GM12878 (cell line): Measurements from ENCODE around the gene FASN. TPM values are rescaled to one million over a fixed set of nuclear protein-coding genes. Genes with fewer than 3 reads are reported as not detected.

Experiments used
- ATAC-seq: fragments of 200-7000 bp; cut with Tn5 transposase; 3 replicates; pipeline ENCODE4 v1.9.1; 2020; ENCODE audit warnings: mild to moderate bottlenecking, moderate library complexity
- BruUV-seq: library from RNA; stranded (reverse); fragments of 400-500 nt; replicated peaks from 2 replicates; lab custom pipeline; 2021; lab: Mats Ljungman, UMichigan
- CTCF ChIA-PET: fragments of 300-600 bp; sonication (Branson Sonifier 250); formaldehyde crosslinking; extraction: SDS; loops from one replicate; lab custom pipeline; 2021; ENCODE audit warnings: inconsistent platforms; lab: Yijun Ruan, JAX
- POLR2A ChIA-PET: fragments of 350-600 bp; formaldehyde crosslinking; extraction: SDS; loops from one replicate; lab custom pipeline; 2021; ENCODE audit warnings: inconsistent platforms; lab: Charles Lee
- RAD21 ChIA-PET: fragments of 300-600 bp; sonication (Branson Sonifier 250); formaldehyde crosslinking; loops from one replicate; lab custom pipeline; 2023; ENCODE audit warnings: antibody characterized with exemption; ENCODE audit not compliant: unreplicated experiment; lab: Charles Lee
- SMC1A ChIA-PET: fragments of 300-600 bp; sonication (Branson Sonifier 250); formaldehyde crosslinking; loops from one replicate; lab custom pipeline; 2023; ENCODE audit not compliant: unreplicated experiment, uncharacterized antibody; lab: Charles Lee
- DNase-seq: peaks from one replicate; pipeline ENCODE4 v3.0.0-alpha.2; 2011; ENCODE audit warnings: low read depth, low spot score
- FAIRE-seq: peaks from 3 replicates; lab custom pipeline; 2011; peaks lifted over from hg19 to GRCh38; lab: Jason Lieb, UNC
- H2AFZ ChIP-seq: 2 replicates; pipeline ENCODE4 v1.6.0; 2011; ENCODE audit warnings: low read depth, low read length, control low read depth; ENCODE audit not compliant: control insufficient read depth
- H3K27ac ChIP-seq: 2 replicates; pipeline ENCODE4 v1.5.1; 2011; ENCODE audit warnings: control low read depth; ENCODE audit not compliant: control insufficient read depth, insufficient read depth
- H3K27me3 ChIP-seq, 2 experiments: replicated peaks in 1 of 2; 2 replicates each; pipeline versions ENCODE4 v1.6.0 to v1.6.1; 2011; ENCODE audit warnings: low read length in 1 of 2; ENCODE audit not compliant: control insufficient read depth in 2 of 2, insufficient read depth in 2 of 2
- H3K36me3 ChIP-seq, 2 experiments: 2 replicates each; pipeline ENCODE4 v1.5.1; 2011; ENCODE audit warnings: low read length in 1 of 2; ENCODE audit not compliant: control insufficient read depth in 2 of 2, insufficient read depth in 2 of 2
- H3K4me1 ChIP-seq: 2 replicates; pipeline ENCODE4 v1.6.1; 2011; ENCODE audit warnings: mild to moderate bottlenecking, low read length, moderate library complexity, mixed read lengths; ENCODE audit not compliant: control insufficient read depth, insufficient read depth
- H3K4me2 ChIP-seq: 2 replicates; pipeline ENCODE4 v1.6.0; 2011; ENCODE audit warnings: control low read depth; ENCODE audit not compliant: control insufficient read depth, insufficient read depth
- H3K4me3 ChIP-seq: fragments of 200-600 bp; sonication (generic); 2 replicates; pipeline ENCODE4 v1.5.1; 2016
- H3K79me2 ChIP-seq: 2 replicates; pipeline ENCODE4 v1.6.0; 2011; ENCODE audit warnings: low read length; ENCODE audit not compliant: control insufficient read depth, insufficient read depth
- H3K9ac ChIP-seq: 2 replicates; pipeline ENCODE4 v1.8.0; 2011; ENCODE audit warnings: low read length, control low read depth, mixed read lengths; ENCODE audit not compliant: control insufficient read depth, insufficient read depth
- H3K9me3 ChIP-seq: replicated peaks from 3 replicates; pipeline ENCODE4 v1.5.1; 2011; ENCODE audit warnings: mild to moderate bottlenecking, low read length; ENCODE audit not compliant: control insufficient read depth, insufficient read depth
- H4K20me1 ChIP-seq: 2 replicates; pipeline ENCODE4 v1.6.0; 2011; ENCODE audit not compliant: control insufficient read depth, insufficient read depth
- HDGF ChIP-seq: fragments of 450-650 bp; IDR thresholded peaks from 2 replicates; pipeline ENCODE4 v1.6.1; 2016; ENCODE audit warnings: antibody characterized with exemption
- IKZF1 ChIP-seq: fragments of 450-650 bp; conservative IDR thresholded peaks from 2 replicates; pipeline ENCODE4 v1.6.1; 2017; ENCODE audit warnings: antibody characterized with exemption, mild to moderate bottlenecking
- IRF4 ChIP-seq: IDR thresholded peaks from 2 replicates; pipeline ENCODE4 v1.6.1; 2011; ENCODE audit warnings: low read depth, low read length
- RCOR1 ChIP-seq: conservative IDR thresholded peaks from 2 replicates; pipeline ENCODE4 v1.6.1; 2012; ENCODE audit warnings: low read depth, low read length, improper control_type of control experiment
- REST ChIP-seq: IDR thresholded peaks from 2 replicates; pipeline ENCODE4 v1.6.1; 2012; ENCODE audit warnings: mild to moderate bottlenecking, low read depth, low read length
- SUZ12 ChIP-seq: fragments of 200-600 bp; sonication (generic); IDR thresholded peaks from one replicate; pipeline ENCODE4 v1.6.1; 2018; ENCODE audit warnings: antibody characterized with exemption, mild to moderate bottlenecking; ENCODE audit not compliant: unreplicated experiment
- WRNIP1 ChIP-seq: IDR thresholded peaks from 2 replicates; pipeline ENCODE4 v1.6.1; 2011; ENCODE audit warnings: low read depth, low read length, improper control_type of control experiment, borderline replicate concordance
- ZBED1 ChIP-seq: IDR thresholded peaks from 2 replicates; pipeline ENCODE4 v1.6.1; 2016; ENCODE audit warnings: borderline replicate concordance
- ZNF384 ChIP-seq: IDR thresholded peaks from 2 replicates; pipeline ENCODE4 v1.6.1; 2012; ENCODE audit warnings: low read depth, mild to moderate bottlenecking, low read length, improper control_type of control experiment, borderline replicate concordance
- WGBS: methylation state at CpG from one replicate; pipeline ENCODE4 v1.1.6; 2016; ENCODE audit warnings: low lambda C conversion rate; ENCODE audit not compliant: insufficient replicate concordance, insufficient coverage; ENCODE audit errors: missing lambda C conversion rate; 5-methylcytosine and 5-hydroxymethylcytosine counted together
- in situ Hi-C: fragments of 300-500 bp; cut with MboI; formaldehyde crosslinking; loops from 9 replicates; pipeline ENCODE4 v1.14.3; 2018; ENCODE audit warnings: mixed read lengths
- intact Hi-C: fragments of 100-400 bp; cut with micrococcal nuclease; formaldehyde crosslinking; loops from one replicate; pipeline ENCODE4 v1.14.2; 2022; ENCODE audit not compliant: unreplicated experiment
- polyA plus RNA-seq, 11 experiments: library from polyadenylated mRNA; depleted of rRNA in 4 of 11; unstranded in 6 of 11; stranded (reverse) in 5 of 11; fragments of >200 nt; fragmentation: Nextera tagmentation in 4 of 11; fragmentation: Illumina TruSeq in 1 of 11; extraction: Ambion mirVana in 4 of 11; extraction: Trizol in 1 of 11; gene quantifications; 1 replicate in 1 of 11; 2 replicates in 10 of 11; pipeline versions ENCODE4 v1.2.1 to v1.2.3, GENCODE V29; 2011 to 2016; ENCODE audit warnings: inconsistent platforms in 2 of 11, missing spikeins in 2 of 11, low read depth in 1 of 11
- total RNA-seq, 4 experiments: library from RNA; depleted of rRNA in 3 of 4; stranded (reverse); fragments of >200 nt in 3 of 4; fragmentation: Illumina TruSeq in 1 of 4; extraction: Trizol in 1 of 4; gene quantifications; 2 replicates each; pipeline versions ENCODE4 v1.2.1 to v1.2.3, GENCODE V29; 2013 to 2021

Gene FASN
- total and polyA plus RNA-seq, 10 of the 15 experiments (the other 5 are each of a cell fraction or from before 2014, with no cell fraction given): 0.19 to 333 (median 30.4) TPM

- Histone ChIP-seq H3K4me3 (peak overlapping the region; percentile 90; the same call in 1 of the 2 replicates), H3K9ac (no peak overlapping the region)
- ATAC-seq: no peak
Measured at GRCh38 chr17:82063424-82064415, 34.3 kb downstream of the FASN start.

More at GRCh38 chr17:82063424-82064415, 34.3 kb downstream of the FASN start:
- intact Hi-C loops: no loop called here
- Histone ChIP-seq H3K79me2 (peaks cover 20% of the 10 kb centered on the region), H3K4me1 (peaks cover 8% of the 10 kb centered on the region), H3K9me3 (no peaks in the 10 kb centered on the region), H4K20me1 (no peaks in the 10 kb centered on the region), H3K36me3 (peaks cover 3 to 19% of the 10 kb centered on the region in 2 experiments; a peak in 3 of 4 replicates), H3K27me3 (no peaks in the 10 kb centered on the region), H2AFZ (no peak overlapping the region), H3K4me2 (peak overlapping the region; percentile 82; the same call in 1 of the 2 replicates), H3K27ac (no peak overlapping the region)
- 75% methylated on average over 20 of the region's 20 CpGs for WGBS
- ChIA-PET POLR2A (no interaction called here), SMC1A (interaction anchor here (0.8 kb wide), 1 partner anchor 26 kb away, joined by 3 read pairs; the partner anchor contains the start of gene DCXR), RAD21 (no interaction called here), CTCF (interaction anchor here (1.0 kb wide), 1 partner anchor 102 kb away, joined by 3 read pairs; no protein-coding TSS in a partner anchor)
- DNase-seq (no peak), FAIRE-seq (no peak)
- no TSS peak for BruUV-seq
- TF ChIP-seq HDGF (no peak), ZBED1 (no peak), REST (no peak), WRNIP1 (no peak), IKZF1 (no peak), SUZ12 (no peak), ZNF384 (no peak), IRF4 (no peak), RCOR1 (no peak)
- in situ Hi-C loops: no loop called here
